ENCODE measurements around the gene BBC3. TPM values are rescaled to one million over a fixed set of nuclear protein-coding genes. Genes with fewer than 3 reads are reported as not detected.

Gene BBC3
- total RNA-seq, 2 donors from 2014 or later: 1.3 to 11.4 TPM

GRCh38 chr19:47203254-47203653 is 27.7 kb downstream of the BBC3 start:
- intact Hi-C loops (cut with DNase I): no loop called here
- H3K4me3 ChIP-seq: no peak overlapping the region
- H3K27ac ChIP-seq: no peak overlapping the region
- no peak for DNase-seq
- 42 to 50% methylated on average over 3 of the region's 3 CpGs for WGBS, 2 donors
- no peaks in the 10 kb centered on the region for H3K9me3 ChIP-seq
- TF ChIP-seq CTCF (IDR thresholded peaks at IDR 0.05) (no peak), POLR2A (IDR thresholded peaks at IDR 0.05) (no peak)
- peaks cover 0 to 2% of the 10 kb centered on the region in 2 donors for H3K36me3 ChIP-seq (replicated peaks in 1 of 2; ENCODE audit: insufficient read depth in 1 of 2, low read depth in 2 of 2)
- no peaks in the 10 kb centered on the region for H3K27me3 ChIP-seq
- ATAC-seq: peak; percentile 27
- peaks cover 13% of the 10 kb centered on the region for H3K4me1 ChIP-seq

GRCh38 chr19:47200530-47200929 is 30.5 kb downstream of the BBC3 start:
- no peak overlapping the region for H3K27ac ChIP-seq
- no peaks in the 10 kb centered on the region for H3K9me3 ChIP-seq
- intact Hi-C loops (cut with DNase I): no loop called here
- H3K36me3 ChIP-seq (replicated peaks in 1 of 2; ENCODE audit: insufficient read depth in 1 of 2, low read depth in 2 of 2): peaks cover 0 to 2% of the 10 kb centered on the region in 2 donors
- DNase-seq: no peak
- TF ChIP-seq POLR2A (IDR thresholded peaks at IDR 0.05) (no peak), CTCF (IDR thresholded peaks at IDR 0.05) (no peak)
- H3K4me3 ChIP-seq: no peak overlapping the region
- no peaks in the 10 kb centered on the region for H3K27me3 ChIP-seq
- ATAC-seq: no peak
- 82 to 98% methylated on average over 3 of the region's 3 CpGs for WGBS, 2 donors
- H3K4me1 ChIP-seq: peaks cover 21% of the 10 kb centered on the region

GRCh38 chr19:47197141-47197540 is 33.9 kb downstream of the BBC3 start:
- DNase-seq (no peak), ATAC-seq (no peak)
- no peak for TF ChIP-seq POLR2A (IDR thresholded peaks at IDR 0.05)
- TF ChIP-seq CTCF (IDR thresholded peaks at IDR 0.05): no peak
- 91 to 95% methylated on average over 4 of the region's 4 CpGs for WGBS, 2 donors
- H3K9me3 ChIP-seq: no peaks in the 10 kb centered on the region
- intact Hi-C loops (cut with DNase I): no loop called here
- no peak overlapping the region for H3K27ac ChIP-seq
- H3K36me3 ChIP-seq (replicated peaks in 1 of 2; ENCODE audit: insufficient read depth in 1 of 2, low read depth in 2 of 2): no peaks in the 10 kb centered on the region
- H3K4me3 ChIP-seq: no peak overlapping the region
- peaks cover 8% of the 10 kb centered on the region for H3K4me1 ChIP-seq
- no peaks in the 10 kb centered on the region for H3K27me3 ChIP-seq

GRCh38 chr19:47195434-47195833 is 35.6 kb downstream of the BBC3 start:
- no peak overlapping the region for H3K27ac ChIP-seq
- no peak overlapping the region for H3K4me3 ChIP-seq
- H3K36me3 ChIP-seq (replicated peaks in 1 of 2; ENCODE audit: insufficient read depth in 1 of 2, low read depth in 2 of 2): no peaks in the 10 kb centered on the region
- no peak for ATAC-seq
- H3K4me1 ChIP-seq: peaks cover 18% of the 10 kb centered on the region
- DNase-seq: no peak
- H3K27me3 ChIP-seq: no peaks in the 10 kb centered on the region
- intact Hi-C loops (cut with DNase I): no loop called here
- no peaks in the 10 kb centered on the region for H3K9me3 ChIP-seq
- WGBS, 2 donors: 100% methylated on average over 1 of the region's 1 CpG; no CpG with 5 or more reads in 1 of the 2 donors
- TF ChIP-seq CTCF (IDR thresholded peaks at IDR 0.05) (no peak), POLR2A (IDR thresholded peaks at IDR 0.05) (no peak)

GRCh38 chr19:47190167-47190727 is 40.8 kb downstream of the BBC3 start:
- 3 to 21% methylated on average over 10 to 12 of the region's 12 CpGs for WGBS, 2 donors
- Histone ChIP-seq H3K27ac (peak overlapping the region; percentile 43 to 69 (median 58)), H3K27me3 (no peaks in the 10 kb centered on the region), H3K36me3 (replicated peaks in 1 of 2; ENCODE audit: insufficient read depth in 1 of 2, low read depth in 2 of 2) (no peaks in the 10 kb centered on the region), H3K9me3 (no peaks in the 10 kb centered on the region), H3K4me1 (peaks cover 31% of the 10 kb centered on the region), H3K4me3 (no peak overlapping the region)
- TF ChIP-seq POLR2A (IDR thresholded peaks at IDR 0.05) (no peak), CTCF (IDR thresholded peaks at IDR 0.05) (no peak)
- DNase-seq (peak; percentile 61 to 77 (median 68)), ATAC-seq (peak; percentile 71)
- intact Hi-C loops (cut with DNase I): no loop called here

Measured in body of pancreas (tissue), 4 donors.